ENCODE measurements around the gene TNC. TPM values are rescaled to one million over a fixed set of nuclear protein-coding genes. Genes with fewer than 3 reads are reported as not detected.

Gene TNC
- total and polyA plus RNA-seq, 2 of the 4 experiments (the other 2 are of a cell fraction) = 192 to 253 TPM

DNA sequence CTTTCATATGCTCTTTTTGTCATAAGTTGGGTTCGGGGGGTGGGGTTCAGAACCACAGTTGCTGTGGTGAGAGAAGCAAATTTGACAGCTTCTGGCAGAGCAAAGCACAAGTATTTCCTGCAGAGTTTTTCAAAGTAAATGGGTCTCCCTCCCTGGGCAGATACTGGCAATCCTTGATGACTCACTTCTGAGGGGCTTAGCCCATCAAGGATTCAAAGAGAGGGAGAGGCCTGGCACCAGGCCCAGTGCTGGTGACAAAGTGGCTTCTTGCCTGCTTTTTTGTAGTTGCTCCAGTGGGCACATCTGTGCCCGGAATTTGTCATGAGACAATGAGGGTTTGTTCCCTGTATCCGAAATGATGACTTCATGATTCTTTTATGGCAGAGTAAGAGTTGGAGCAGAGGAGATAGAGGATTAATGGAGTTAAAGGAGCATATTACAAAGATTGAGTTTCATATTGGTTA lies 46.6 kb upstream of the TNC start:
- ATAC-seq (ENCODE audit: low read depth) = no peak
- H2BK120ac ChIP-seq (ENCODE audit: low read depth, low read length) = peak overlapping the region; percentile 47
- no peaks in the 10 kb centered on the region for H4K20me1 ChIP-seq (ENCODE audit: insufficient read depth, low read length)
- no peak overlapping the region for H2BK5ac ChIP-seq (ENCODE audit: low read depth, low read length, poor library complexity, severe bottlenecking)
- H3K23ac ChIP-seq (ENCODE audit: low read depth, low read length) = no peak overlapping the region
- POLR2A ChIA-PET (ENCODE audit: unreplicated experiment) = interaction anchor here (0.7 kb wide), 1 partner anchor 47 kb away, joined by 3 read pairs; the partner anchor contains the start of gene TNC
- no TSS peak for BruUV-seq (replicated peaks)
- no peaks in the 10 kb centered on the region for H3K27me3 ChIP-seq (ENCODE audit: control insufficient read depth, insufficient read depth, low read length)
- H3K4ac ChIP-seq (ENCODE audit: low read depth, low read length) = 0 out of 2 replicates have a peak overlapping the region, but pooled peaks have one; percentile 23
- peak overlapping the region; percentile 29 for H2AK9ac ChIP-seq (replicated peaks; ENCODE audit: low read depth, low read length, poor library complexity)
- H3K9ac ChIP-seq (ENCODE audit: low read depth, low read length) = no peak overlapping the region
- no peak overlapping the region for H2AFZ ChIP-seq (replicated peaks; ENCODE audit: low read length, poor library complexity)
- dilution Hi-C loops (cut with HindIII; ENCODE audit: low sequenced_read_pairs, unreplicated experiment) (no loop called here), in situ Hi-C loops (cut with MboI; ENCODE audit: low sequenced_read_pairs) (no loop called here), intact Hi-C loops (cut with micrococcal nuclease) (no loop called here)
- peaks cover 4% of the 10 kb centered on the region; the same call in 1 of the 2 replicates for H3K9me1 ChIP-seq (ENCODE audit: insufficient read depth, low read length)
- CTCF ChIA-PET = no interaction called here
- H3K4me2 ChIP-seq (ENCODE audit: low read depth, low read length) = no peak overlapping the region
- H2AK5ac ChIP-seq (ENCODE audit: low read depth, low read length) = 0 out of 2 replicates have a peak overlapping the region, but pooled peaks have one; percentile 3
- H3K56ac ChIP-seq (ENCODE audit: extremely low read depth, insufficient read depth, low read length) = no peak overlapping the region
- H3K36me3 ChIP-seq (ENCODE audit: control insufficient read depth, insufficient read depth, low read length) = no peaks in the 10 kb centered on the region
- no peak overlapping the region for H4K8ac ChIP-seq (ENCODE audit: low read depth in 2 of 2, low read length in 2 of 2)
- peaks cover 5% of the 10 kb centered on the region; the same call in 1 of the 2 replicates for H3K4me1 ChIP-seq (ENCODE audit: control insufficient read depth, insufficient read depth, low read length)
- TF ChIP-seq FOS (IDR thresholded peaks at IDR 0.05; ENCODE audit: low read depth, low read length) (peak; percentile 52), CEBPB (IDR thresholded peaks at IDR 0.05; ENCODE audit: low read depth, low read length) (no peak)
- TF ChIP-seq, protein P1, sequence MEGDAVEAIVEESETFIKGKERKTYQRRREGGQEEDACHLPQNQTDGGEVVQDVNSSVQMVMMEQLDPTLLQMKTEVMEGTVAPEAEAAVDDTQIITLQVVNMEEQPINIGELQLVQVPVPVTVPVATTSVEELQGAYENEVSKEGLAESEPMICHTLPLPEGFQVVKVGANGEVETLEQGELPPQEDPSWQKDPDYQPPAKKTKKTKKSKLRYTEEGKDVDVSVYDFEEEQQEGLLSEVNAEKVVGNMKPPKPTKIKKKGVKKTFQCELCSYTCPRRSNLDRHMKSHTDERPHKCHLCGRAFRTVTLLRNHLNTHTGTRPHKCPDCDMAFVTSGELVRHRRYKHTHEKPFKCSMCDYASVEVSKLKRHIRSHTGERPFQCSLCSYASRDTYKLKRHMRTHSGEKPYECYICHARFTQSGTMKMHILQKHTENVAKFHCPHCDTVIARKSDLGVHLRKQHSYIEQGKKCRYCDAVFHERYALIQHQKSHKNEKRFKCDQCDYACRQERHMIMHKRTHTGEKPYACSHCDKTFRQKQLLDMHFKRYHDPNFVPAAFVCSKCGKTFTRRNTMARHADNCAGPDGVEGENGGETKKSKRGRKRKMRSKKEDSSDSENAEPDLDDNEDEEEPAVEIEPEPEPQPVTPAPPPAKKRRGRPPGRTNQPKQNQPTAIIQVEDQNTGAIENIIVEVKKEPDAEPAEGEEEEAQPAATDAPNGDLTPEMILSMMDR (conservative IDR thresholded peaks at IDR 0.05; ENCODE audit: low read depth, low read length) = no peak
- H3K27ac ChIP-seq (ENCODE audit: insufficient read depth, low read length) = no peak overlapping the region
- no peaks in the 10 kb centered on the region for H3K79me1 ChIP-seq (ENCODE audit: low read depth in 1 of 2, low read length in 2 of 2)
- no peak overlapping the region for H4K91ac ChIP-seq (ENCODE audit: insufficient read depth, low read depth, low read length)
- no peak overlapping the region for H3K4me3 ChIP-seq (ENCODE audit: insufficient read depth, low read depth, low read length)
- H3K14ac ChIP-seq (replicated peaks; ENCODE audit: low read depth, low read length) = 0 out of 2 replicates have a peak overlapping the region, but pooled peaks have one; percentile 36
- peak; percentile 33 for DNase-seq
- H2BK20ac ChIP-seq (ENCODE audit: low read depth, low read length) = peak overlapping the region; percentile 56
- no peaks in the 10 kb centered on the region; the same call in 1 of the 2 replicates for H3K9me3 ChIP-seq (ENCODE audit: control insufficient read depth, insufficient read depth, low read length)
- H2BK15ac ChIP-seq (ENCODE audit: low read depth, low read length) = no peak overlapping the region
- 0% methylated on average over 1 of the region's 3 CpGs; no CpG with 5 or more reads in 1 of the 2 experiments for WGBS, 2 experiments (ENCODE audit: extremely low coverage in 2 of 2, insufficient read length in 1 of 2)
- H3K18ac ChIP-seq (ENCODE audit: low read depth, low read length) = no peak overlapping the region
- H4K5ac ChIP-seq (ENCODE audit: low read depth, low read length) = no peak overlapping the region

Data from IMR-90 (cell line).